GM21723 (cell line): Measurements from ENCODE around the gene CROCC.
"Not testable (repeated sequence)": the region's sequence is repeated elsewhere in the genome, so short reads cannot be mapped to it uniquely, and the experiment has no call there.

Experiments
- ATAC-seq: cut with Tn5 transposase; IDR thresholded peaks from one replicate; pipeline ENCODE4 v1.9.1; 2021; ENCODE audit warnings: mild to moderate bottlenecking, moderate library complexity; ENCODE audit not compliant: unreplicated experiment

Gene CROCC

DNA sequence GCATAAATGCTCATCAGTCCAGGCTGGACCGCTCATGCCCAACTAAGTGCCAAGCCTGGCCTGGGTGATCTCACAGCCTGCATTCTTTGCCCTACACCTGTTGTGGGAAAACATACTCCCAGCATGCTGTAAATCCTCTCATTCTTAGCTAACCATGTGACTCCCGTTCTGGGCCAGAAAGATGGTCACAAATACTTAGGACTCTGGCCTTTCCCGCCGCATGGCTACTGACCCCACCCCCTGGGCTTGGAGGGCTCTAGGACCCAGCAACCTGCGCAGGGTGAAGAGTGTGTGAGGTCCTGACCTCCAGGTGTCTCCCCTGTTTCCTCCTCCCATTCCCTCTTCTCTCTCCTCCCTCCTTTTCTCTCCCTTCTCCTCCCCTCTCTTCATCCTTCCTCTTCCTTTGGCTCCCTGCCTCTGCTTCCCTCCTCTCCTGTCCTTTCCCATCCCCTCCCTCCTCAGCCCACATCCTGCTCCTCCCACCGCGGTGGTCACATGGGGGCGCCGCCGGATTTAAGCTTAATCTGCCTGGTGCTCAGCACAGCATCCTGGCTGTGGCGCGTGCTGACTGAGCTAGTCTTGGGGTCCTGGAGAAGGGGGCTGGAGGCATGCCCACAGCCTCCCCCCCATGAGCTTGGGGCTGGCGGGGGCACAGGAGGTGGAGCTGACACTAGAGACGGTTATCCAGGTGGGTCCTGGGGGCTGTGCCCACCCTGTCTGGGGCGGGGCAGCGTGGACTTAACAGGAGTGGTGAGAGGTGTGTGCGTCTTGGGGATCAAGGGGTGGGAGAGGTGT is at the start of gene CROCC:
TSS of gene CROCC (plus strand) at position 541 of the 795 bp plus-strand sequence. CDS start at position 629, 88 bp downstream.
- no peak for ATAC-seq

DNA sequence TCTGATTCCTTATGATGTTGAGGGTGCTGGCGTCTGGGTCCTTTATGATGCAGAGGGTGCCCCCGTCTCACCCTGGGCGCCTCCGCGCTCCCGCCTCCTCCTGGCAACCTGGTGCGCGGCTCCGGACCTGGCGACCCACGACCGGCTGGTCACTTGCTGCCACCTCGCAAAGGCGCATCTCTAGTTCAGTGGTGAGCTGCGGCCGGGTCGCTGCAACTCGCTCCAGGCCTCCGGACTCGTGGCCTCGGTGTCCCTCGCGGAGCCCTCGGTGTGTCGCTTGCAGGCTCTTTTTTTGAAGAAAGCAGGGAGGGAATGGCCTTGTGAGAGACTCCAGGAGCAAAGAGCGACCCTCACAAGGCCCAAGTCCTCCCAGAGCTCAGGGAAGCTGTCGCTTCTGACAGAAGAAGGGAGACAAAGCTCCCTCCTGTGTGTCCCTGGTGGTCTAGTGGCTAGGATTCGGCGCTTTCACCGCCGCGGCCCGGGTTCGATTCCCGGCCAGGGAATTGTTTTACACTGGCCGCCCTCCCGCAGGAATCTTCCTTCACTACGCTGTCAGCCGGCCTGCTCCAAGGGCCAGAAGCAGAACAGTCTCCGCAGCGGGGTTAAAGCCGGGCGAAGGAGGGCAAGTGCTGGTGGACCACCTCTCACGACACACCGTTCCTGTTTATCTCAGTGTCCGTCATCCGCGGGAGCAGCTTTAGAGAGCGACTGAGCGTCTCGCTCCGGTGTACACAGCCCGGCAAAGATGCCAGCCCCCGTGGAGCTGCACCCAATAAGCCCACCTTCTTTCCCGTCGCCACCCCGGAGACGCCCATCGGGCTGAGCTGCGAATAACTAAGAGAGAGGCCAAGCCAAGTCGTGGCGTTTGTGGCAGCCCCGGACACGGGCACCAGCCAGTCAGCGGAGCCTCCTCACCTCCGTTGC is 49.3 kb upstream of the CROCC start:
- not testable (repeated sequence) for ATAC-seq

- ATAC-seq = not testable (repeated sequence)
Measured at GRCh38 chr1:16873076-16873879, 48.5 kb upstream of the CROCC start.

GRCh38 chr1:16874968-16875765 is 46.6 kb upstream of the CROCC start:
- not testable (repeated sequence) for ATAC-seq

- ATAC-seq = not testable (repeated sequence)
Measured at GRCh38 chr1:16881742-16882141, 40.0 kb upstream of the CROCC start.

- ATAC-seq = no peak
Measured at GRCh38 chr1:16882986-16883385, 38.7 kb upstream of the CROCC start.

- not testable (repeated sequence) for ATAC-seq
Measured at GRCh38 chr1:16884487-16884886, 37.2 kb upstream of the CROCC start.

DNA sequence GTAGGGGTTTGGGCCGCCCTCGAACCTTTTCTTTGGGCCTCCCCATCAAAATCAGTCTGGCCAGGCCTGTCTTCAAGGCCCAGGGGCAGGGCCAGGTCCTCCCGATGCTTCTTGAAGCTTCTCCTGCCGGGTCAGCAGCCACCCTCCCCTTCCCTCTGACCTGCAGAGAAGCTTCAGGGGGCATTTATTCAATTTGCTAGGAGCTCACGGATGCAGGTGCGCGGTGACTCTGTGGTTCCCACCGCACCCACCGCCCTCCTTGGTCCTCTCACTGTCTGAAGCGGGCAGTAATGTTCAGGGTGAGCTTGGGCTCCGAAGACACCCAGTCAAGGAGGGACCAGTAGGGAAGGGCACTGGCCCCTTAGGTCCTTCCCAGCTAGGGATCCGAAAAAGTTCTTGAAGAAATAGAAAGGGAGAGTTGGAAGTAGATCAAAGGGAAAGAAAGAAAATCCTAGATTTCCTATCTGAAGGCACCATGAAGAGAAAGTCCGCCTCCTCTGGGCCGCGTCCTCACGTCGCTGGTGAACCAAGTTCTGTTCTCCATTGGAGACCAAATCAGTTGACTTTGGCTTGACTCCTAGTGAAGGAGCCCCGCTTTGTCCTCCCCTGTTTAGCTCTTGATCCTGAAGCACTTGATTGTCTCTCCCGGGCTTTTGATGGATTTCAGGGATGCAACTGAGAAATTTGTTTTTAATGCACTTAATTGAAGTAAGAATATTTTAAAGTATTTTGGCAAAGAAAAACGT is 34.7 kb upstream of the CROCC start:
- ATAC-seq = no peak

- ATAC-seq = no peak
Measured at GRCh38 chr1:16888860-16889816, 32.6 kb upstream of the CROCC start.

DNA sequence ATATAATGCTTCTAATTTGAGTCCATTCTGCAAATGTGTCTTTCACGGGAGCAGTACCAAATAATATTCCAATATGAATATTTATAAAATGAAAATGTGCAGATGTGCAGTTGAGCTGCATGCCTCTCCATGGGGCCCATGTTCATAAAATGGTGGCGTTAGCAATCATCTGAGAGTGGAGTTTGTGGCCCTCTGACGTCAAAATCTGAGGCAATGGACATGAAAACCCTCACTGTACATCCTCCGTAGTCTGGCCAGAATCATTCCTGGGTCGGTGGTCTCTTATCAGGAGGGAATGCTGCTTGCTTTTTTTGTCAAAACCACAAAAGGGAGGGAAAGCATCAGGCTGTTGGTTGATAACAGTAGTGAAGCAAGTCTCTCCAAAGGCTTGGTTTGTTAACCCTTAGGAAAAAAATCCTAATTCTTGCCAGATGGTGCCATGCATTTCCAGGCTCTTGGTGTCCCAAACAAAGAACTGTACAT is 31.2 kb upstream of the CROCC start:
- not testable (repeated sequence) for ATAC-seq

DNA sequence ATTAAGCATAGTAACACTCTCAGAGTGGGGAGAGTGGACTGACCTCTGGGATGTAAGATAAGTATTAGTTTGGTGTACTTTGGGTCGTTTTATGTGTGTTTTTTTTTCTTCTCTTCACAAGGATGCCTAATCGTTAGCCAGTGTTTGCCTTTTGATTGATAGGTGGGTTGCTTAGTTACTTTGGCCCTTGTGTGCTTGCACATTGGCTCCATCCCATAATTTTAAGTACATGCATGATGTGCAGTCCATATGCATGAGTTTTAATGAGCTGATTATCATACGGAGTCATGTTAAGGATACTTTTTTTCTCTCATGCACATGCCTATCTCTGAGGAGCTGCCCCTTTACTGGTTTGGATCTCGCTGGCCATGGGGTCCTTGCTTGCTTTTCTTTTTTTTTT is 30.7 kb upstream of the CROCC start:
- ATAC-seq = not testable (repeated sequence)

DNA sequence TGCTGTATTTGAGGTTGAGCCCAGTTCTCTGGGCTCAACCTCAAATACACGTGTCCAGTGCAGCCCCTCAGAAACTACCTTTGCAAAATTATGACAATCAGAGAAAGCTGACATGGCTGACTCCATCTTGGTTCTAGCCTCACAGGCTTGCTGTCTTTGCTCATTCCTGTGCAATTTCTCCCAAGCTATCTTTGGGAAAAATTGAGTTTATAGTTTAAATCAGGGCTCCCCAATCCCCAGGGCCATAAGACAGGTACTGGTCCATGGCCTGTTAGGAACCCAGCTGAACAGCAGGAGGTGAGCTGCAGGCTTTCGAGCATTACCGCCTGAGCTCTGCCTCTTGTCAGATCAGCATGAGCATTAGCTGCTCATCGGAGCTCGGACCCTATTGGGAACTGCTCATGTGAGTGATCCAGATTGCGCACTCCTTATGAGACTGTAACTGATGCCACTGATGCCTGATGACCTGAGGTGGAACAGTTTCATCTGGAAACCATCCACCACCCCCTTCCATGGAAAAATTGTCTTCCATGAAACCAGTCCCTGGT is 28.7 kb upstream of the CROCC start:
- ATAC-seq = not testable (repeated sequence)

GRCh38 chr1:16893796-16894195 is 27.9 kb upstream of the CROCC start:
- ATAC-seq = not testable (repeated sequence)

- ATAC-seq = not testable (repeated sequence)
Measured at GRCh38 chr1:16894338-16894737, 27.4 kb upstream of the CROCC start.

GRCh38 chr1:16895233-16895597 is 26.5 kb upstream of the CROCC start:
- not testable (repeated sequence) for ATAC-seq

DNA sequence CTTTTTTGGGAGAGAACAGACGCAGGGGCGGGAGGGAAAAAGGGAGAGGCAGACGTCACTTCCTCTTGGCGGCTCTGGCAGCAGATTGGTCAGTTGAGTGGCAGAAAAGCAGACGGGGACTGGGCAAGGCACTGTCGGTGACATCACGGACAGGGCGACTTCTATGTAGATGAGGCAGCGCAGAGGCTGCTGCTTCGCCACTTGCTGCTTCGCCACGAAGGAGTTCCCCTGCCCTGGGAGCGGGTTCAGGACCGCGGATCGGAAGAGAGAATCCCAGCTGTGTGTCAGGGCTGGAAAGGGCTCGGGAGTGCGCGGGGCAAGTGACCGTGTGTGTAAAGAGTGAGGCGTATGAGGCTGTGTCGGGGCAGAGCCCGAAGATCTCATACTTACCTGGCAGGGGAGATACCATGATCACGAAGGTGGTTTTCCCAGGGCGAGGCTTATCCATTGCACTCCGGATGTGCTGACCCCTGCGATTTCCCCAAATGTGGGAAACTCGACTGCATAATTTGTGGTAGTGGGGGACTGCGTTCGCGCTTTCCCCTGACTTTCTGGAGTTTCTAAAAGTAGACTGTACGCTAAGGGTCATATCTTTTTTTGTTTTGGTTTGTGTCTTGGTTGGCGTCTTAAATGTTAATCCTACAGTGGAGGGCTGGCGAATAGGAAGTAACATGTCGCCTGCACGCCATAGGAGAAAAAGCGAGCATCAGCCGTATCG is 26.0 kb upstream of the CROCC start, which contains the start of gene RNU1-2:
TSS of gene RNU1-2 (plus strand) at position 383 of the 718 bp plus-strand sequence.
- peak; percentile 98 for ATAC-seq
